ENCODE measurements around the gene ADCY2. TPM values are rescaled to one million over a fixed set of nuclear protein-coding genes. Genes with fewer than 3 reads are reported as not detected.

The ADCY2 gene
- total RNA-seq, 4 donors from 2014 or later, result 0.34 to 2.7 (median 1.5) TPM

DNA sequence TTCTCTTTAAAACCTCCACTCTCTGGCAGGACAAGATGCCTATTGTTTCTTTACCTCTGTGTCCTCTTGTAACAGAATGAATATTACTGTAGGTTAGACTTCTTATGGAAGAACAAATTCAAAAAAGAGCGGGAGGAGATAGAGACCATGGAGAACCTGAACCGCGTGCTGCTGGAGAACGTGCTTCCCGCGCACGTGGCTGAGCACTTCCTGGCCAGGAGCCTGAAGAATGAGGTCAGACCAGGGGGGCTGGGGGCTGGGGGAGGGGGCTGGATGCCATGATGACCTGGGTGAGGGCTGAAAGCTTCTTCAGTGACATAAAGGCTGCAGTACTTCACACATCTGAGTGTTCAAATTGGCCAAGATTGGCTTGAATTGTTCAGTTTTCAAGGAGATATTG, 393.6 kb downstream of the ADCY2 start:
- no peak for TF ChIP-seq POLR2A (IDR thresholded peaks at IDR 0.05)
- TF ChIP-seq, protein P1, sequence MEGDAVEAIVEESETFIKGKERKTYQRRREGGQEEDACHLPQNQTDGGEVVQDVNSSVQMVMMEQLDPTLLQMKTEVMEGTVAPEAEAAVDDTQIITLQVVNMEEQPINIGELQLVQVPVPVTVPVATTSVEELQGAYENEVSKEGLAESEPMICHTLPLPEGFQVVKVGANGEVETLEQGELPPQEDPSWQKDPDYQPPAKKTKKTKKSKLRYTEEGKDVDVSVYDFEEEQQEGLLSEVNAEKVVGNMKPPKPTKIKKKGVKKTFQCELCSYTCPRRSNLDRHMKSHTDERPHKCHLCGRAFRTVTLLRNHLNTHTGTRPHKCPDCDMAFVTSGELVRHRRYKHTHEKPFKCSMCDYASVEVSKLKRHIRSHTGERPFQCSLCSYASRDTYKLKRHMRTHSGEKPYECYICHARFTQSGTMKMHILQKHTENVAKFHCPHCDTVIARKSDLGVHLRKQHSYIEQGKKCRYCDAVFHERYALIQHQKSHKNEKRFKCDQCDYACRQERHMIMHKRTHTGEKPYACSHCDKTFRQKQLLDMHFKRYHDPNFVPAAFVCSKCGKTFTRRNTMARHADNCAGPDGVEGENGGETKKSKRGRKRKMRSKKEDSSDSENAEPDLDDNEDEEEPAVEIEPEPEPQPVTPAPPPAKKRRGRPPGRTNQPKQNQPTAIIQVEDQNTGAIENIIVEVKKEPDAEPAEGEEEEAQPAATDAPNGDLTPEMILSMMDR (IDR thresholded peaks at IDR 0.05), result no peak
- intact Hi-C loops (cut with DNase I), result no loop called here
- no peak overlapping the region for H3K4me3 ChIP-seq (replicated peaks in 1 of 3)
- H3K36me3 ChIP-seq, result no peaks in the 10 kb centered on the region
- H3K27me3 ChIP-seq, result no peaks in the 10 kb centered on the region
- H3K4me1 ChIP-seq, result peaks cover 9 to 13% of the 10 kb centered on the region in 2 donors
- H3K27ac ChIP-seq, result no peak overlapping the region
- no peaks in the 10 kb centered on the region for H3K9me3 ChIP-seq
- DNase-seq, result no peak
- 89 to 94% methylated on average over 7 of the region's 7 CpGs for WGBS, 2 donors

DNA sequence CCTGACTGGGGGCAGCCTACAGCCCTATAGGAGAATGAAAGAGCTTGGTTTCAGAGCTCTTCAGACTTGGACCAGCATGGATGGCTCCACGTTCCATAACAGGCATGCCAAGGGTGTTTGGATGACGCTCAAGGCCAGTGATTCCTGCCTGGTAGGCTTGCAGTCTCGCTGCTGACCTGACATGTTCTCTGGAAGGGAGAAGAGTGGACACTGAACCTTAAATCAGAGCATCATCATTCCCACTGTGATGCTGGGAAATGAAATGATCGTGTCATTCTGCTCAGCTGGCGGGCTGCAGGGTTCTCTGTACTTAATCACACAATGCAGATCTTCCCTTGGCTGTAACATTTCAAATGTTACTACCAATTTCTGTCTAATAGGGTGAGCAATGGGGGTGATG, 398.0 kb downstream of the ADCY2 start:
- no peaks in the 10 kb centered on the region for H3K9me3 ChIP-seq
- intact Hi-C loops (cut with DNase I), result no loop called here
- H3K27me3 ChIP-seq, result no peaks in the 10 kb centered on the region
- peaks cover 13 to 21% of the 10 kb centered on the region in 2 donors for H3K4me1 ChIP-seq
- TF ChIP-seq POLR2A (IDR thresholded peaks at IDR 0.05), result no peak
- TF ChIP-seq, protein P1 (IDR thresholded peaks at IDR 0.05), result no peak
- no peak overlapping the region for H3K27ac ChIP-seq
- 68 to 80% methylated on average over 4 to 5 of the region's 5 CpGs for WGBS, 2 donors
- H3K4me3 ChIP-seq (replicated peaks in 1 of 3), result no peak overlapping the region
- no peak for DNase-seq
- no peaks in the 10 kb centered on the region for H3K36me3 ChIP-seq

DNA sequence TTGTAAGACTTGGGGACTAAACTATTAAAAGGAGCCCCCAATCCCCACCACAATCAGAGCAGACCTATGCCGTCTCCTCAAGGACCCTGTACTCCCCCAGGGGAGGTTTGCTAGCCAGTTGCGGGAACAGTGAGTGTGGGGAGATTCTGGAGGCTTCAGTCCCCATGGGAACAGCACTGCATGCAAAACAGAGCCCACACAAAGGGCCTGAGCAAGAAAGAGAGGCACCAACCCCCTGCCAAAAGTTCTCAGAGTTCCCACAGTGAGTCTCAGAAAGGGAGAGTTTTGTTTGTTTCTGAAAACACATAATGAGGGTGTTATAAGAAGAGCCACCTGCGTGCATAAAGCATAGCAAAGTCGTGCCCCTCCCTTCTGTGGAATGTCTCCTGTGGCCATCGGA, 398.4 kb downstream of the ADCY2 start:
- H3K36me3 ChIP-seq, result no peaks in the 10 kb centered on the region
- no peaks in the 10 kb centered on the region for H3K27me3 ChIP-seq
- peak; percentile 17 to 25 for DNase-seq
- H3K4me1 ChIP-seq, result peaks cover 13 to 21% of the 10 kb centered on the region in 2 donors
- H3K9me3 ChIP-seq, result no peaks in the 10 kb centered on the region
- TF ChIP-seq, protein P1 (IDR thresholded peaks at IDR 0.05), result no peak
- no peak for TF ChIP-seq POLR2A (IDR thresholded peaks at IDR 0.05)
- WGBS, 2 donors, result 34 to 45% methylated on average over 5 of the region's 5 CpGs
- H3K27ac ChIP-seq, result no peak overlapping the region
- H3K4me3 ChIP-seq (replicated peaks in 1 of 3), result no peak overlapping the region
- intact Hi-C loops (cut with DNase I), result no loop called here

DNA sequence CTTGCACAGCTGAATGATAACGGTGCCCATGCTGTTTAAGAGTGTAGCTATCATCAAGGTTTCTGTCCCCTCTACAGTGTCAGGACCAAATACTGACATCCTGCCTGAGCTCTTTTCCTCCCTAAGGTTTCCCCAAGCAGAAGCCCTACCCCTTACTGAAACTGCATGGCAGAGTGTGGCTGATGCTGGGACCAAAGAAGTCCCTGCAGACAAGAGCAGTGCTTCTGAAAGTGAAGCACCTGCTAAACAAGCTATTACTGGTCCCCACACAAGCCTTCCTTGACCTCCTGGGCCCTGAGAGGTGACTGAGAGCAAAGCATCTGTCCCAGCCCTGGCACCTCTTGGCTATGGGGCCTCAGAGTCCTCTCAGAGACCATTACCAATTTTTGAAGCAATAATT, 398.9 kb downstream of the ADCY2 start:
- H3K4me3 ChIP-seq (replicated peaks in 1 of 3), result no peak overlapping the region
- 63 to 82% methylated on average over 1 of the region's 1 CpG for WGBS, 2 donors
- H3K27ac ChIP-seq, result peak overlapping the region in 1 of 3 donors; percentile 10
- no peaks in the 10 kb centered on the region for H3K36me3 ChIP-seq
- TF ChIP-seq POLR2A (IDR thresholded peaks at IDR 0.05), result no peak
- TF ChIP-seq, protein P1 (IDR thresholded peaks at IDR 0.05), result no peak
- peaks cover 13 to 21% of the 10 kb centered on the region in 2 donors for H3K4me1 ChIP-seq
- intact Hi-C loops (cut with DNase I), result no loop called here
- no peak for DNase-seq
- H3K9me3 ChIP-seq, result no peaks in the 10 kb centered on the region
- no peaks in the 10 kb centered on the region for H3K27me3 ChIP-seq

DNA sequence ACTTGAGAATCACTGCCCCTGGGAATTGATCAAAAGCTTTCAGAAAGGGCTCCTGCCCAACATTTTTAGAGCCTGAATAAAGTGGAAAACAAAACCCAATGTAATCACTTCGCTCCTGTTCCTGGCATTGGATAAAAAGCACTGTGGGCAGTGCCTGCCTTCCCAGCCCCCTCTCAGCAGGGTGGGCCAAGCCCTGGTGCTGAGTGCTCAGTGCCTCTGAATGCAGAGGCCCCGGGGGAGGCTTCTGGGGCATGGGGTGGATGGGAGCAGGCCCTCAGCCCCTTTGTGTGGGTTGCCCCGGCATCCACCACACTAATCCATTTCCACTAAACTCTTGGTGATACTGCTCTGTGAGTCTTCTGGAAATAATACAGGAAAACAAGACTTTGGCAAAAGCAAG, 399.4 kb downstream of the ADCY2 start:
- 61 to 90% methylated on average over 2 to 3 of the region's 3 CpGs for WGBS, 2 donors
- Histone ChIP-seq H3K36me3 (no peaks in the 10 kb centered on the region), H3K4me3 (replicated peaks in 1 of 3) (no peak overlapping the region), H3K9me3 (no peaks in the 10 kb centered on the region), H3K27ac (no peak overlapping the region), H3K4me1 (peaks cover 13 to 21% of the 10 kb centered on the region in 2 donors), H3K27me3 (no peaks in the 10 kb centered on the region)
- no peak for DNase-seq
- TF ChIP-seq, protein P1 (IDR thresholded peaks at IDR 0.05), result no peak
- no peak for TF ChIP-seq POLR2A (IDR thresholded peaks at IDR 0.05)
- intact Hi-C loops (cut with DNase I), result no loop called here
